IMR-90 (cell line): ENCODE results near the gene TCF7L2. TPM values are rescaled to one million over a fixed set of nuclear protein-coding genes. Genes with fewer than 3 reads are reported as not detected.

Experiments used
- ATAC-seq: fragments of 200-7000 bp; cut with Tn5 transposase; 2 replicates; pipeline ENCODE4 v1.9.1; 2020; ENCODE audit warnings: low read depth, mild to moderate bottlenecking, moderate library complexity
- BruUV-seq: library from RNA; stranded (reverse); fragments of 400-500 nt; replicated peaks from 2 replicates; lab custom pipeline; 2021; lab: Mats Ljungman, UMichigan
- CTCF ChIA-PET: fragments of 300-600 bp; formaldehyde crosslinking; extraction: SDS; loops from one replicate; lab custom pipeline; 2021; ENCODE audit warnings: antibody characterized with exemption; lab: Yijun Ruan, JAX
- POLR2A ChIA-PET: fragments of 300-600 bp; sonication (Branson Sonifier 250); formaldehyde crosslinking; loops from one replicate; lab custom pipeline; 2022; ENCODE audit warnings: antibody characterized with exemption; ENCODE audit not compliant: unreplicated experiment; lab: Charles Lee
- DNase-seq: peaks from one replicate; pipeline ENCODE4 v3.0.0; 2013
- H2AFZ ChIP-seq: replicated peaks from 2 replicates; pipeline ENCODE3; 2013; ENCODE audit warnings: low read length, mild to moderate bottlenecking; ENCODE audit not compliant: poor library complexity
- H2AK5ac ChIP-seq: 2 replicates; pipeline ENCODE4 v1.6.1; 2013; ENCODE audit warnings: low read depth, low read length, inconsistent platforms
- H2AK9ac ChIP-seq: replicated peaks from 2 replicates; pipeline ENCODE3; 2013; ENCODE audit warnings: mild to moderate bottlenecking, low read depth, low read length, moderate library complexity; ENCODE audit not compliant: poor library complexity
- H2BK120ac ChIP-seq: 2 replicates; pipeline ENCODE4 v1.6.1; 2013; ENCODE audit warnings: low read depth, low read length, inconsistent platforms
- H2BK15ac ChIP-seq: 3 replicates; pipeline ENCODE4 v1.6.1; 2013; ENCODE audit warnings: low read depth, low read length, inconsistent platforms
- H2BK20ac ChIP-seq: 2 replicates; pipeline ENCODE4 v1.6.1; 2013; ENCODE audit warnings: low read depth, mild to moderate bottlenecking, inconsistent platforms, low read length, moderate library complexity
- H2BK5ac ChIP-seq: 2 replicates; pipeline ENCODE4 v1.6.1; 2013; ENCODE audit warnings: mild to moderate bottlenecking, low read depth, low read length, inconsistent platforms; ENCODE audit not compliant: poor library complexity, severe bottlenecking
- H3K14ac ChIP-seq: replicated peaks from 2 replicates; pipeline ENCODE4 v1.6.1; 2013; ENCODE audit warnings: low read depth, low read length, inconsistent platforms
- H3K18ac ChIP-seq: 2 replicates; pipeline ENCODE4 v1.6.1; 2013; ENCODE audit warnings: low read depth, low read length, control low read depth
- H3K23ac ChIP-seq: 2 replicates; pipeline ENCODE4 v1.6.1; 2013; ENCODE audit warnings: low read depth, low read length, inconsistent platforms
- H3K27ac ChIP-seq: 2 replicates; pipeline ENCODE4 v1.5.1; 2013; ENCODE audit warnings: mild to moderate bottlenecking, control low read depth, low read length; ENCODE audit not compliant: insufficient read depth
- H3K27me3 ChIP-seq: 2 replicates; pipeline ENCODE4 v1.6.1; 2013; ENCODE audit warnings: low read length; ENCODE audit not compliant: control insufficient read depth, insufficient read depth
- H3K36me3 ChIP-seq: 2 replicates; pipeline ENCODE4 v1.6.1; 2013; ENCODE audit warnings: low read length, mixed read lengths; ENCODE audit not compliant: control insufficient read depth, insufficient read depth
- H3K4ac ChIP-seq: 2 replicates; pipeline ENCODE4 v1.6.1; 2013; ENCODE audit warnings: low read depth, low read length, inconsistent platforms
- H3K4me1 ChIP-seq: 2 replicates; pipeline ENCODE4 v1.6.1; 2013; ENCODE audit warnings: low read length, mixed read lengths; ENCODE audit not compliant: control insufficient read depth, insufficient read depth
- H3K4me2 ChIP-seq: 2 replicates; pipeline ENCODE4 v1.6.1; 2013; ENCODE audit warnings: low read depth, mild to moderate bottlenecking, control low read depth, low read length, moderate library complexity
- H3K4me3 ChIP-seq: 2 replicates; pipeline ENCODE4 v1.5.1; 2013; ENCODE audit warnings: low read depth, mild to moderate bottlenecking, control low read depth, low read length, moderate library complexity; ENCODE audit not compliant: insufficient read depth
- H3K56ac ChIP-seq: 2 replicates; pipeline ENCODE4 v1.6.1; 2013; ENCODE audit warnings: low read length, inconsistent platforms; ENCODE audit not compliant: insufficient read depth; ENCODE audit errors: extremely low read depth
- H3K79me1 ChIP-seq, 2 experiments: 2 replicates each; pipeline ENCODE4 v1.6.1; 2013; ENCODE audit warnings: low read length in 2 of 2, inconsistent platforms in 1 of 2, low read depth in 1 of 2
- H3K9ac ChIP-seq: 2 replicates; pipeline ENCODE4 v1.6.1; 2013; ENCODE audit warnings: low read depth, low read length, control low read depth
- H3K9me1 ChIP-seq: 2 replicates; pipeline ENCODE4 v1.6.1; 2013; ENCODE audit warnings: low read length, inconsistent platforms; ENCODE audit not compliant: insufficient read depth
- H3K9me3 ChIP-seq: 2 replicates; pipeline ENCODE4 v1.6.1; 2013; ENCODE audit warnings: low read length; ENCODE audit not compliant: control insufficient read depth, insufficient read depth
- H4K20me1 ChIP-seq: 2 replicates; pipeline ENCODE4 v1.6.1; 2013; ENCODE audit warnings: low read length, inconsistent platforms; ENCODE audit not compliant: insufficient read depth
- H4K5ac ChIP-seq: 2 replicates; pipeline ENCODE4 v1.6.1; 2013; ENCODE audit warnings: mild to moderate bottlenecking, low read depth, low read length, control low read depth
- H4K8ac ChIP-seq, 2 experiments: 2 replicates each; pipeline ENCODE4 v1.6.1; 2013; ENCODE audit warnings: low read depth in 2 of 2, low read length in 2 of 2, control low read depth in 1 of 2, inconsistent platforms in 1 of 2
- H4K91ac ChIP-seq: 2 replicates; pipeline ENCODE4 v1.6.1; 2013; ENCODE audit warnings: low read depth, low read length, inconsistent platforms; ENCODE audit not compliant: insufficient read depth
- CHD1 ChIP-seq: IDR thresholded peaks from 2 replicates; pipeline ENCODE4 v1.6.1; 2012; ENCODE audit warnings: low read depth, low read length, improper control_type of control experiment
- CTCF ChIP-seq: conservative IDR thresholded peaks from 2 replicates; pipeline ENCODE4 v1.5.1; 2012; ENCODE audit warnings: mild to moderate bottlenecking, low read depth, low read length, improper control_type of control experiment
- ELK1 ChIP-seq: fragments of 150-350 bp; IDR thresholded peaks from 2 replicates; pipeline ENCODE4 v1.6.1; 2016; ENCODE audit warnings: low read depth, mild to moderate bottlenecking, low read length, moderate library complexity, borderline replicate concordance
- FOS ChIP-seq: fragments of 150-350 bp; IDR thresholded peaks from 2 replicates; pipeline ENCODE4 v1.6.1; 2016; ENCODE audit warnings: low read depth, low read length
- MAFK ChIP-seq: IDR thresholded peaks from 2 replicates; pipeline ENCODE4 v1.6.1; 2012; ENCODE audit warnings: low read depth, low read length, improper control_type of control experiment
- MXI1 ChIP-seq: IDR thresholded peaks from 2 replicates; pipeline ENCODE4 v1.6.1; 2012; ENCODE audit warnings: low read depth, mild to moderate bottlenecking, low read length, moderate library complexity, borderline replicate concordance
- RAD21 ChIP-seq: IDR thresholded peaks from 2 replicates; pipeline ENCODE4 v1.6.1; 2012; ENCODE audit warnings: low read length, improper control_type of control experiment
- RCOR1 ChIP-seq: IDR thresholded peaks from 2 replicates; pipeline ENCODE4 v1.6.1; 2012; ENCODE audit warnings: mild to moderate bottlenecking, low read length, improper control_type of control experiment; ENCODE audit not compliant: insufficient replicate concordance
- RFX5 ChIP-seq: IDR thresholded peaks from 2 replicates; pipeline ENCODE4 v1.8.0; 2012; ENCODE audit warnings: low read depth, mild to moderate bottlenecking, low read length, moderate library complexity
- SMC3 ChIP-seq: fragments of 150-350 bp; IDR thresholded peaks from 2 replicates; pipeline ENCODE4 v1.6.1; 2016; ENCODE audit warnings: low read depth, mild to moderate bottlenecking, antibody characterized with exemption, low read length, moderate library complexity
- dilution Hi-C: fragments of 300-500 bp; cut with HindIII; formaldehyde crosslinking; loops from one replicate; pipeline ENCODE4 v1.14.3; 2018; ENCODE audit warnings: low sequenced_read_pairs; ENCODE audit not compliant: unreplicated experiment
- in situ Hi-C: fragments of 300-500 bp; cut with MboI; formaldehyde crosslinking; loops from 3 replicates; pipeline ENCODE4 v1.14.3; 2019; ENCODE audit warnings: low sequenced_read_pairs, inconsistent platforms, mixed read lengths
- intact Hi-C: fragments of 100-400 bp; cut with micrococcal nuclease; formaldehyde crosslinking; loops from 2 replicates; pipeline ENCODE4 v1.10.0; 2022
- polyA plus RNA-seq, 3 experiments: library from polyadenylated mRNA; depleted of rRNA; stranded (reverse); fragments of >200 nt; gene quantifications; 2 replicates each; pipeline ENCODE4 v1.2.3, GENCODE V29; 2012; ENCODE audit warnings: low replicate concordance in 1 of 3
- total RNA-seq: library from RNA; depleted of rRNA; stranded (reverse); fragments of >200 nt; gene quantifications from 2 replicates; pipeline ENCODE4 v1.2.3, GENCODE V29; 2012

Gene TCF7L2
- total and polyA plus RNA-seq, 2 of the 4 experiments (the other 2 are of a cell fraction) = 1.3 to 12.2 TPM

- peak overlapping the region; percentile 86 for H2BK120ac ChIP-seq
- peak overlapping the region; percentile 31 for H2BK20ac ChIP-seq
- H3K14ac ChIP-seq = peak overlapping the region; percentile 20
- peak overlapping the region; percentile 50; the same call in 1 of the 2 replicates for H4K5ac ChIP-seq
- no peaks in the 10 kb centered on the region for H3K27me3 ChIP-seq
- no peak overlapping the region for H3K4me3 ChIP-seq
- no peak overlapping the region; the same call in 1 of the 2 replicates for H3K56ac ChIP-seq
- H4K20me1 ChIP-seq = no peaks in the 10 kb centered on the region; the same call in 1 of the 2 replicates
- H4K8ac ChIP-seq = peak overlapping the region; percentile 29 to 77; a peak in 3 of 4 replicates
- peak overlapping the region; percentile 77 for H3K18ac ChIP-seq
- peak overlapping the region; percentile 49; the same call in 1 of the 2 replicates for H3K27ac ChIP-seq
- peaks cover 15% of the 10 kb centered on the region for H3K4me1 ChIP-seq
- TF ChIP-seq SMC3 (no peak), RCOR1 (no peak), RAD21 (no peak), RFX5 (no peak), CTCF (no peak), MAFK (no peak), FOS (no peak), MXI1 (no peak), ELK1 (no peak), CHD1 (no peak)
- H3K23ac ChIP-seq = peak overlapping the region; percentile 22
- H3K9ac ChIP-seq = no peak overlapping the region
- peaks cover 27% of the 10 kb centered on the region for H3K9me1 ChIP-seq
- dilution Hi-C loops (no loop called here), in situ Hi-C loops (no loop called here), intact Hi-C loops (loop anchor here (2.0 kb wide), 1 partner anchor 13 kb away; no protein-coding TSS in a partner anchor)
- peak overlapping the region; percentile 89 for H3K4ac ChIP-seq
- no peak for ATAC-seq
- H2BK5ac ChIP-seq = peak overlapping the region; percentile 68
- peak overlapping the region; percentile 70; the same call in 1 of the 2 replicates for H4K91ac ChIP-seq
- H3K79me1 ChIP-seq = peaks cover 44 to 57% of the 10 kb centered on the region in 2 experiments
- H2BK15ac ChIP-seq = peak overlapping the region; percentile 92
- BruUV-seq = no TSS peak
- peak overlapping the region; percentile 3 for H2AK9ac ChIP-seq
- H2AK5ac ChIP-seq = peak overlapping the region; percentile 84
- no peaks in the 10 kb centered on the region for H3K9me3 ChIP-seq
- ChIA-PET POLR2A (no interaction called here), CTCF (no interaction called here)
- no peak for DNase-seq
- no peak overlapping the region for H2AFZ ChIP-seq
- H3K4me2 ChIP-seq = no peak overlapping the region
- no peaks in the 10 kb centered on the region for H3K36me3 ChIP-seq
Measured at GRCh38 chr10:113086282-113086681, 136.2 kb downstream of the TCF7L2 start.
